ENCODE measurements around the gene IFNA7.
"Not testable (repeated sequence)": the region's sequence is repeated elsewhere in the genome, so short reads cannot be mapped to it uniquely, and the experiment has no call there.

The IFNA7 gene

DNA sequence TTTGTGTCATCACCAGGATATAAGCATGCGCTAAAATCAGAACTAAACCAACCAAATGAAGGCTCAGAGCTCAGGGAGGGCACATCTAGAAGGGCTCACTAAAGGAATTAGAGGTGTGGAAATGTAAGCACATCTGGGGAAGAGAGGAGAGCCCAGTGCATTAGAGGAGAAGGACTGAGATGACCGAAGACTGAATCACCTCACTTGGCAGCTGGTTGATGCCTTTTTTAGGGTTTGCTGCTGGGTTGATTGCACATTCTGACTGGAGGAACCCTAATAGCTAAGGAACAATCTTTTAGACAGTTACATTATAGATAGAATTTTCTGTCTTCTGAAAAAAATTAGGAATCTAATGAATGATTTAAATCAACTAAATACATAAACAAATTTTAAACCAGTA is 27.3 kb downstream of the IFNA7 start:
- DNase-seq, result no peak

GRCh38 chr9:21172156-21172555 is 29.8 kb downstream of the IFNA7 start:
- no peak for DNase-seq

GRCh38 chr9:21171351-21171750 is 30.7 kb downstream of the IFNA7 start:
- no peak for DNase-seq

DNA sequence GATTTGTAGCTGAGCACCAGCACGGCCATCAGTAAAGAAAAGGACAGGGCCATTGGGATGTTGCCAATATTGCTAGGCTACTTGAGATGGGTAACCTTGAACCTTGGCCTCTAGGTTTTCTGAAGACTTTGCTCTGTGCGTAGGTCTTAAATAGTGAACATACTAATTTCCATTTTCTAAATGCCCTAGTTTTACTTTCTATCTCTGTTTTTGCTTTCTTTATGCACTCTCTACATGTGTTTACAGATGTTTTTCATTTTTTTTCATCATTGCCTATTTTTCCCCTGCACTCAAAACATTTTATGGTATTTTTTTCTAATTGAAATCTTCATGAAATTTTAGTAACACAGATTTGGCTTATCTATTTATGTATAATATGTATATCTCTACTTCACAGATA is 35.4 kb downstream of the IFNA7 start, which contains the start of gene IFNA21:
IFNA21 (minus strand) TSS at position 101 of the 400 bp plus-strand sequence; CDS start at position 53, 48 bp downstream.
- DNase-seq, result not testable (repeated sequence)

- no peak for DNase-seq
Observed at GRCh38 chr9:21165516-21165915, 36.5 kb downstream of the IFNA7 start.

DNA sequence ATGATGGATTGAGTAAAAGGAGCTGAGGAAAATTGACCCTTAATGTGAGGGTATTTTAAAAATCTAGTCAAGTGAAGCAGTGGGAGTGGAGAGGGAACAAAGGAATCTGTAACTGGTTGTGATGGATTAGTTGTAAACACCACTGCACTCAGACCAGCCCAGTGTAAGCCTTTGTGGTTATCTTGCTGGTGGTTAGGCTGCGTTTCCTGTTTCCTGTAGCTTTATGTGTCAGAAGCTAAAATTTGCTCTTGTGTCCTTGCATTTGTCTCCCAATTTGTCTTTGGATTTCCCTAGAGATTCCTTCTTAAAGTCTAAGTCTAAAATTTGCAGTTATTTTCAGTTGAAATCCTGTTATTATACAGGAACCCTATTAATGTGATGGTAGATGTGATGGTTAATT is 41.8 kb downstream of the IFNA7 start:
- DNase-seq, result no peak

GRCh38 chr9:21155501-21155900 is 46.5 kb downstream of the IFNA7 start:
- no peak for DNase-seq

- peak; percentile 30 for DNase-seq
Observed at GRCh38 chr9:21154018-21154608, 47.9 kb downstream of the IFNA7 start.

GRCh38 chr9:21153336-21154017 is 48.5 kb downstream of the IFNA7 start:
- DNase-seq, result no peak
